ENCODE results near the gene KREMEN1.

Gene KREMEN1

GRCh38 chr22:29096736-29097669, 24.2 kb downstream of the KREMEN1 start:
- H3K79me2 ChIP-seq (ENCODE audit: low read length) = no peaks in the 10 kb centered on the region
- no peaks in the 10 kb centered on the region for H3K36me3 ChIP-seq (replicated peaks; ENCODE audit: insufficient read depth, low read length)
- no peak for TF ChIP-seq EZH2 (optimal IDR thresholded peaks at IDR 0.05; ENCODE audit: low read depth, low read length)
- H3K9ac ChIP-seq (ENCODE audit: low read length) = no peak overlapping the region
- H3K4me3 ChIP-seq (ENCODE audit: low read length) = no peak overlapping the region
- no peaks in the 10 kb centered on the region for H3F3A ChIP-seq (ENCODE audit: insufficient read depth, low read length)
- no peak overlapping the region for H2AFZ ChIP-seq (ENCODE audit: low read length)
- no peaks in the 10 kb centered on the region for H3K4me1 ChIP-seq (ENCODE audit: low read length)
- H4K20me1 ChIP-seq (ENCODE audit: insufficient read depth, low read length) = no peaks in the 10 kb centered on the region
- no peak overlapping the region for H3K27ac ChIP-seq (ENCODE audit: low read length)
- no peaks in the 10 kb centered on the region for H3K27me3 ChIP-seq (replicated peaks; ENCODE audit: insufficient read depth, low read length)
- no peaks in the 10 kb centered on the region for H3K9me2 ChIP-seq (replicated peaks; ENCODE audit: insufficient read depth, low read length)
- no peak overlapping the region for H3K4me2 ChIP-seq (ENCODE audit: low read depth, low read length)
- no peaks in the 10 kb centered on the region for H3K9me3 ChIP-seq (replicated peaks; ENCODE audit: insufficient read depth, low read length)
- no peak for DNase-seq

GRCh38 chr22:29098296-29098695, 25.5 kb downstream of the KREMEN1 start:
- H3K4me3 ChIP-seq (ENCODE audit: low read length) = no peak overlapping the region
- H3K9me3 ChIP-seq (replicated peaks; ENCODE audit: insufficient read depth, low read length) = no peaks in the 10 kb centered on the region
- H3K27ac ChIP-seq (ENCODE audit: low read length) = no peak overlapping the region
- no peaks in the 10 kb centered on the region for H3K27me3 ChIP-seq (replicated peaks; ENCODE audit: insufficient read depth, low read length)
- H3K79me2 ChIP-seq (ENCODE audit: low read length) = no peaks in the 10 kb centered on the region
- no peaks in the 10 kb centered on the region for H3K4me1 ChIP-seq (ENCODE audit: low read length)
- no peaks in the 10 kb centered on the region for H3K9me2 ChIP-seq (replicated peaks; ENCODE audit: insufficient read depth, low read length)
- no peak overlapping the region for H3K9ac ChIP-seq (ENCODE audit: low read length)
- DNase-seq = no peak
- no peaks in the 10 kb centered on the region for H3K36me3 ChIP-seq (replicated peaks; ENCODE audit: insufficient read depth, low read length)
- TF ChIP-seq, protein P1, sequence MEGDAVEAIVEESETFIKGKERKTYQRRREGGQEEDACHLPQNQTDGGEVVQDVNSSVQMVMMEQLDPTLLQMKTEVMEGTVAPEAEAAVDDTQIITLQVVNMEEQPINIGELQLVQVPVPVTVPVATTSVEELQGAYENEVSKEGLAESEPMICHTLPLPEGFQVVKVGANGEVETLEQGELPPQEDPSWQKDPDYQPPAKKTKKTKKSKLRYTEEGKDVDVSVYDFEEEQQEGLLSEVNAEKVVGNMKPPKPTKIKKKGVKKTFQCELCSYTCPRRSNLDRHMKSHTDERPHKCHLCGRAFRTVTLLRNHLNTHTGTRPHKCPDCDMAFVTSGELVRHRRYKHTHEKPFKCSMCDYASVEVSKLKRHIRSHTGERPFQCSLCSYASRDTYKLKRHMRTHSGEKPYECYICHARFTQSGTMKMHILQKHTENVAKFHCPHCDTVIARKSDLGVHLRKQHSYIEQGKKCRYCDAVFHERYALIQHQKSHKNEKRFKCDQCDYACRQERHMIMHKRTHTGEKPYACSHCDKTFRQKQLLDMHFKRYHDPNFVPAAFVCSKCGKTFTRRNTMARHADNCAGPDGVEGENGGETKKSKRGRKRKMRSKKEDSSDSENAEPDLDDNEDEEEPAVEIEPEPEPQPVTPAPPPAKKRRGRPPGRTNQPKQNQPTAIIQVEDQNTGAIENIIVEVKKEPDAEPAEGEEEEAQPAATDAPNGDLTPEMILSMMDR (IDR thresholded peaks at IDR 0.05; ENCODE audit: low read length) = no peak
- TF ChIP-seq EZH2 (optimal IDR thresholded peaks at IDR 0.05; ENCODE audit: low read depth, low read length) (no peak), EZH2phosphoT487 (IDR thresholded peaks at IDR 0.05; ENCODE audit: low read length) (no peak)
- H3K4me2 ChIP-seq (ENCODE audit: low read depth, low read length) = no peak overlapping the region
- H2AFZ ChIP-seq (ENCODE audit: low read length) = no peak overlapping the region
- H4K20me1 ChIP-seq (ENCODE audit: insufficient read depth, low read length) = no peaks in the 10 kb centered on the region
- H3F3A ChIP-seq (ENCODE audit: insufficient read depth, low read length) = no peaks in the 10 kb centered on the region

DNA sequence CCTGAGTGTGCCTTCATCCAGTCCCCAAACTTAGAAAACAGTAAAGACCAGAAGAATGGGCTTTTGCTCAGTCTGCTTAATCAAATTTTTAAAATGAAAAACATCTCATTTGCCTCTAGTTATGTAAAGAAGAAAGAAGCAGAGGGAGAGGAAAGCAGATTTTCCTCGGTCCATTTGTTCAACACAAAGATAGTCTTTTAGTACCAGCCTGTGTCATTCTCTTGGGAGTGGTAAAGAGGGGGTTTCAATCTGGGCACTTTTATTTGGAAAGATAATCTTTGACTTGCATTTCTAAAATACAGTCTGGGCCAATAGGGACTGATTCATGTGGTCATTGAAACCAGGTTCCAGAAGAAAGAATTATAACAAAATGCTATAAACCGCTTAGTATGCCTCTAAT, 29.5 kb downstream of the KREMEN1 start:
- TF ChIP-seq, protein P1 (IDR thresholded peaks at IDR 0.05; ENCODE audit: low read length) = no peak
- TF ChIP-seq EZH2 (optimal IDR thresholded peaks at IDR 0.05; ENCODE audit: low read depth, low read length) = no peak
- TF ChIP-seq EZH2phosphoT487 (IDR thresholded peaks at IDR 0.05; ENCODE audit: low read length) = no peak
- DNase-seq = no peak

DNA sequence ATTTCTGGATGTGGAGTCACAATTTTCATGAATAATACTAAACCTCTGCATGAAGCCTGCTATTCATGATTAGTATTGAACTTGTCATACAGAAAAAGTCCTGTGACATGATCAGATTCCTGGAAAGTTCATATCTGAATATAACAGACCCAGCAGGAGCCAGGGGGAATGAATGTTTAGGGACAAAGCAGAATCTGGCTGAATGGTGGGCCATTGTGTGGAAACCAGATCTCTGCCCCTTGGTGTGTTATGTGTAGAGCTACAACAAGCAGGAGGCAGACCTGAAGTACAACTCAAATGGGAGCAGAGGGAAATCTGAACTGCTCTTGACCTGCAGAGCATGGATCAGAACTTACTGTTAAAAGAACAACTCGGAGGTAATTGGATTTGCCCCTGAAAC, 30.3 kb downstream of the KREMEN1 start:
- Histone ChIP-seq H3K9ac (ENCODE audit: low read length) (no peak overlapping the region), H4K20me1 (ENCODE audit: insufficient read depth, low read length) (no peaks in the 10 kb centered on the region), H3K9me3 (replicated peaks; ENCODE audit: insufficient read depth, low read length) (no peaks in the 10 kb centered on the region), H3K4me3 (ENCODE audit: low read length) (no peak overlapping the region), H3K36me3 (replicated peaks; ENCODE audit: insufficient read depth, low read length) (no peaks in the 10 kb centered on the region), H3K9me2 (replicated peaks; ENCODE audit: insufficient read depth, low read length) (no peaks in the 10 kb centered on the region), H3K4me2 (ENCODE audit: low read depth, low read length) (no peak overlapping the region), H3K27ac (ENCODE audit: low read length) (no peak overlapping the region), H3K4me1 (ENCODE audit: low read length) (peaks cover 7% of the 10 kb centered on the region; the same call in 1 of the 2 replicates), H2AFZ (ENCODE audit: low read length) (no peak overlapping the region), H3K27me3 (replicated peaks; ENCODE audit: insufficient read depth, low read length) (no peaks in the 10 kb centered on the region), H3K79me2 (ENCODE audit: low read length) (no peaks in the 10 kb centered on the region), H3F3A (ENCODE audit: insufficient read depth, low read length) (no peaks in the 10 kb centered on the region)
- TF ChIP-seq EZH2 (optimal IDR thresholded peaks at IDR 0.05; ENCODE audit: low read depth, low read length) = no peak
- TF ChIP-seq, protein P1 (IDR thresholded peaks at IDR 0.05; ENCODE audit: low read length) = no peak
- no peak for TF ChIP-seq EZH2phosphoT487 (IDR thresholded peaks at IDR 0.05; ENCODE audit: low read length)
- DNase-seq = no peak

More for the DNA sequence above, 29.5 kb downstream of the KREMEN1 start:
- Histone ChIP-seq H4K20me1 (ENCODE audit: insufficient read depth, low read length) (no peaks in the 10 kb centered on the region), H3K9me3 (replicated peaks; ENCODE audit: insufficient read depth, low read length) (no peaks in the 10 kb centered on the region), H3K4me1 (ENCODE audit: low read length) (peaks cover 7% of the 10 kb centered on the region; the same call in 1 of the 2 replicates), H3K79me2 (ENCODE audit: low read length) (no peaks in the 10 kb centered on the region), H3K27me3 (replicated peaks; ENCODE audit: insufficient read depth, low read length) (no peaks in the 10 kb centered on the region), H3K9ac (ENCODE audit: low read length) (no peak overlapping the region), H2AFZ (ENCODE audit: low read length) (no peak overlapping the region), H3F3A (ENCODE audit: insufficient read depth, low read length) (no peaks in the 10 kb centered on the region), H3K9me2 (replicated peaks; ENCODE audit: insufficient read depth, low read length) (no peaks in the 10 kb centered on the region), H3K4me3 (ENCODE audit: low read length) (no peak overlapping the region), H3K36me3 (replicated peaks; ENCODE audit: insufficient read depth, low read length) (no peaks in the 10 kb centered on the region), H3K4me2 (ENCODE audit: low read depth, low read length) (no peak overlapping the region), H3K27ac (ENCODE audit: low read length) (no peak overlapping the region)

Measured in MM.1S (cell line).